Muscle layer of colon (tissue), 2 donors: ENCODE results near the gene STARD9.
"Not testable (repeated sequence)": the region's sequence is repeated elsewhere in the genome, so short reads cannot be mapped to it uniquely, and the experiment has no call there.

Source experiments
- H3K27ac ChIP-seq: one replicate; pipeline ENCODE4 v1.7.0; 2013; ENCODE audit warnings: low read depth, mild to moderate bottlenecking, low read length, moderate library complexity
- H3K27me3 ChIP-seq, 2 donors: one replicate each; pipeline ENCODE4 v1.7.0; 2013; ENCODE audit warnings: low read length in 2 of 2, mild to moderate bottlenecking in 2 of 2; ENCODE audit not compliant: insufficient read depth in 2 of 2, control insufficient read depth in 1 of 2
- H3K36me3 ChIP-seq: one replicate; pipeline ENCODE4 v1.7.0; 2013; ENCODE audit warnings: mild to moderate bottlenecking, low read length; ENCODE audit not compliant: insufficient read depth
- H3K4me1 ChIP-seq: one replicate; pipeline ENCODE4 v1.7.0; 2013; ENCODE audit warnings: mild to moderate bottlenecking, low read length; ENCODE audit not compliant: insufficient read depth
- H3K4me3 ChIP-seq, 2 donors: one replicate each; pipeline ENCODE4 v1.7.0; 2013; ENCODE audit warnings: low read length in 2 of 2, low read depth in 1 of 2, mild to moderate bottlenecking in 1 of 2, moderate library complexity in 1 of 2
- H3K9ac ChIP-seq: one replicate; pipeline ENCODE4 v1.7.0; 2013; ENCODE audit warnings: low read length
- H3K9me3 ChIP-seq: one replicate; pipeline ENCODE4 v1.7.0; 2013; ENCODE audit warnings: mild to moderate bottlenecking, low read length
- donor health status: abdominal sarcoma.
- donor health status: Adenocarcinoma of cecum.

The STARD9 gene

DNA sequence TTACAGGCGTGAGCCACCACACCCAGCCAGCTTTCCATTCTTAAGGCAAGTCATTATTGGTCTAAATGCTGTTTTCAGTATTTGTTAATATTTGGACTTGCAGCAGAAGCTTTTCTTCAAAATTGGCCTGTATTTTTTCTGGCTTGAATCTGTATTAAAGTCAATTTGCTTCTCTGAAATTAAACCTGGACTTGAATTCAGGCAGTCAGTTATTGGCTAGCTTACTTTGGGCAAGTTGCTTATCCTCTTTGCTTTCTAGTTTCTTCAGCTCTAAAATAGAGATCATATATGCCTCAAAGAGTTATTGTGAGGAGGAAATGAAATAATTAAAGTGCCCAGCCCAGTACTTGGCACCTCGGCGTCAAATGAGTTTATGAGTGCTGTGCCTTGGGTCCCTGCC is 17.3 kb downstream of the STARD9 start:
- Histone ChIP-seq H3K27ac (peak overlapping the region; percentile 61), H3K4me3 (no peak overlapping the region), H3K9me3 (no peaks in the 10 kb centered on the region), H3K36me3 (peaks cover 16% of the 10 kb centered on the region), H3K4me1 (peaks cover 63% of the 10 kb centered on the region), H3K27me3 (no peaks in the 10 kb centered on the region), H3K9ac (no peak overlapping the region)

DNA sequence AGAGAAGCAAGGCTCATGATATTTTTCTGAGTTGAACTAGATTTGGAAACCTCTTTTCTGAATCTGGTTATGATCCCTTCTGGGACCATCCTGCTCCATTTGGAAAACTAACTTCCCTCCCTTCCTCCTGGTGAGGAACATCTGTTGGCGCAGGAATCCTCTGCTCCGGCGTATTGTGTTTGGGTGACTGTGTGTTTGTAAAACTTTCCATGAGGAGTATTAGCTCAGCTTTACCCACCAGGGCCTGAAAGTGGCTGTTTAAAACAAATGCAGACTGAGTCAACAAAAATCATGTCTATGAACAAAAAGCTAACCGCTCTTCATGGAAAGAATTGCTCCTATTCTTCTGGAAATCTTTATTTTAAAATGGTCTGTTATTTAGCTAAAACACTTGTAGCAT is 17.7 kb downstream of the STARD9 start:
- Histone ChIP-seq H3K9me3 (no peaks in the 10 kb centered on the region), H3K9ac (no peak overlapping the region), H3K36me3 (peaks cover 16% of the 10 kb centered on the region), H3K4me1 (peaks cover 58% of the 10 kb centered on the region), H3K27me3 (no peaks in the 10 kb centered on the region), H3K27ac (peak overlapping the region; percentile 61), H3K4me3 (no peak overlapping the region)

DNA sequence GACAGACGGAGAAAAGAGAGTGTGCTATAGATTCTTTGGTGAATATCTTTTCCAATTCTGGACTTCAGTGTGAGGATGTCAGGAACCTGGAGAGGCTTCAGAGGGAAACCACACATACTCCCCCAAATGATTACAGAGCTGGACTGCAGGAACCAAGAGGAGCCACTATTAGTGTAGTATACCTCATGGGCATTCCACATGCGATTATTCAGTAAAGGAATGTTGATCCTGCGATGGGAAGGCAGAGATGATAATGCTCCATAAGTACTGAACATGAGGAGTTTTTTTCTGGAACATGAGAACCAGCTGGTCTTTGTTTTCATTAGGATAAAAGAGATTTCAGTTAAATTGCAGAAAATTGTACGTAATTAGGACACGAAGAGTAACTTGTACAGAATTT is 18.7 kb downstream of the STARD9 start:
- Histone ChIP-seq H3K27me3 (no peaks in the 10 kb centered on the region), H3K9ac (peak overlapping the region; percentile 20), H3K9me3 (no peaks in the 10 kb centered on the region), H3K4me1 (peaks cover 54% of the 10 kb centered on the region), H3K36me3 (peaks cover 16% of the 10 kb centered on the region), H3K4me3 (no peak overlapping the region), H3K27ac (peak overlapping the region; percentile 31)

DNA sequence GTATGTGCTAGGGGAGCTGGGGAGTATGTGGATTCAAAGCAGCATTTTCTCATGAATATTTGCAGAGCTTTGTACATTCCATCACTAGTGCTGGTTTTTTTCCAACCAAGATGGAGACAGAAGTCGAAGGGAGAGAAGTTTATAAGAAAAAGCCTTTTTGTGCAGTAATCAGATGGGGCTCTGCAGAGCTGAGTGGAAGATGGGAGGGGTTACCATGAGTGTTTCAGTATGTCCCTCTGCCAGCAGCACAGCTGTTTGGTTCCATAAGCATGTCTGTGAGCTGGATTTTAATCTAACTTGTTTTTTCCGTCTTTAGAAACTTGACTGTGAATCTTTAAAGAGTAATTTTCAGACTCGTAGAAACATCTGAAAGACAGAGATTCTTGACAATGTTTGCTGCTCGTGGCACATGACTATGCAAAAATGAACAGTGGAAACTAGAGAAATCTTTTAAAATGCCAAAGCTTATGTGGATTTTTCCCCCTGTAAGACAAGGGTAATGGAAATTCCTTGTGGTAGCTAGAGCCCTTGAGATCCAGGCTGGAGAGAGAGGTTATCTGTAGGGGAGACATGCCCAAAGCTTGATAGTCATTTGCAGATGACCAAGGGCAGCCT is 20.3 kb downstream of the STARD9 start:
- Histone ChIP-seq H3K9me3 (no peaks in the 10 kb centered on the region), H3K4me1 (peaks cover 54% of the 10 kb centered on the region), H3K4me3 (no peak overlapping the region), H3K27ac (no peak overlapping the region), H3K36me3 (peaks cover 10% of the 10 kb centered on the region), H3K27me3 (no peaks in the 10 kb centered on the region), H3K9ac (no peak overlapping the region)

DNA sequence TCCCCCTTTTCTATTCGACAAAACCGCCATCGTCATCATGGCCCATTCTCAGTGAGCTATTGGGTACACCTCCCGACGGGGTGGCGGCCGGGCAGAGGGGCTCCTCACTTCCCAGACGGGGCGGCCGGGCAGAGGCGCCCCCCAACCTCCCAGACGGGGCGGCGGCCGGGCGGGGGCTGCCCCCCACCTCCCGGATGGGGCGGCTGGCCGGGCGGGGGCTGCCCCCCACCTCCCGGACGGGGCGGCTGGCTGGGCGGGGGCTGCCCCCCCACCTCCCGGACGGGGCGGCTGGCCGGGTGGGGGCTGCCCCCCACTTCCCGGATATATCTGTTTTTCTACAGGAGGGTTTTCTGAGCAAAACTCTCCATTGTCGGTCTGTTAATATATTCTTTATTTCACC is 25.9 kb downstream of the STARD9 start:
- H3K9me3 ChIP-seq, H3K36me3 ChIP-seq, H3K27ac ChIP-seq, H3K4me3 ChIP-seq, H3K27me3 ChIP-seq, H3K9ac ChIP-seq: not testable (repeated sequence)
- H3K4me1 ChIP-seq, result peaks cover 40% of the 10 kb centered on the region

DNA sequence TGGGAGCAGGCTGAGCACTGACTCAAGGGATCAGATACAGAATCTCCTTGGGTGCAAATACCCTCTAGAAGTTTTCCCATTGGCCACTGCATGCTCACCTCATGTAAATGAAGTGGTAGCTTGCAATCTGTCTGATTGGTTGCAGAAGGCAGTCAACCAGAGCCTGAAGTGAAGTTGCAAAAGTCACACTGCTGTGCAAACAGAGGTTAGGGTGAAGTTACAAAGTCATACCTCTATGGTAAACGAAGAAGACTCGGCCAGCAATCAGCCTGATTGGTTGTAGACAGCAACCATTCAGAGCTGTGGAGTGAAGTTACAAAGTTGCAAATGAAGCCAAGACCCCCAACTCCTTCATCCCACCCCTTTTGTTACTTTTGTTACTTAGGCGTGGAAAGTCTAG is 27.1 kb downstream of the STARD9 start:
- Histone ChIP-seq H3K4me1 (peaks cover 35% of the 10 kb centered on the region), H3K36me3 (no peaks in the 10 kb centered on the region), H3K27me3 (no peaks in the 10 kb centered on the region), H3K9me3 (no peaks in the 10 kb centered on the region), H3K9ac (no peak overlapping the region), H3K27ac (no peak overlapping the region), H3K4me3 (no peak overlapping the region)

DNA sequence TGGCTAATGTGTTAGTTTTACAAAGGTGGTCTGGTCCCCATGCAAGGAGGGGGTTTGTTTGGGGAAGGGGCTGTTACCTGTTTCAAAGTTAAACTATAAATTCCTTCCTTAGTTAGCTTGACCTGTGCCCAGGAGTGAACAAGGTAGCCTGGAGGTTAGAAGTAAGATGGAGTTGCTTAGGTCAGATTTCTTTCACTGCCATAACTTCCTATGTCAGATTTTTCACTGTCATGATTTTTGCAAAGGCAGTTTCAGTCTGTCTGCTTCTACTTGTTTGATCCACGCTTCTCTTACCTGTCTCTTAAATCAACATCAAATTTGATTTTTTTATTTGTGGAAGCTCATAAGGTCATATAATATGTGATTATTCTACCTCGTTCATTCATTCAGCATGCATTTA is 28.6 kb downstream of the STARD9 start:
- H3K27me3 ChIP-seq, result no peaks in the 10 kb centered on the region
- H3K4me1 ChIP-seq, result peaks cover 45% of the 10 kb centered on the region
- H3K36me3 ChIP-seq, result no peaks in the 10 kb centered on the region
- H3K4me3 ChIP-seq, result no peak overlapping the region
- no peaks in the 10 kb centered on the region for H3K9me3 ChIP-seq
- H3K9ac ChIP-seq, result no peak overlapping the region
- no peak overlapping the region for H3K27ac ChIP-seq

DNA sequence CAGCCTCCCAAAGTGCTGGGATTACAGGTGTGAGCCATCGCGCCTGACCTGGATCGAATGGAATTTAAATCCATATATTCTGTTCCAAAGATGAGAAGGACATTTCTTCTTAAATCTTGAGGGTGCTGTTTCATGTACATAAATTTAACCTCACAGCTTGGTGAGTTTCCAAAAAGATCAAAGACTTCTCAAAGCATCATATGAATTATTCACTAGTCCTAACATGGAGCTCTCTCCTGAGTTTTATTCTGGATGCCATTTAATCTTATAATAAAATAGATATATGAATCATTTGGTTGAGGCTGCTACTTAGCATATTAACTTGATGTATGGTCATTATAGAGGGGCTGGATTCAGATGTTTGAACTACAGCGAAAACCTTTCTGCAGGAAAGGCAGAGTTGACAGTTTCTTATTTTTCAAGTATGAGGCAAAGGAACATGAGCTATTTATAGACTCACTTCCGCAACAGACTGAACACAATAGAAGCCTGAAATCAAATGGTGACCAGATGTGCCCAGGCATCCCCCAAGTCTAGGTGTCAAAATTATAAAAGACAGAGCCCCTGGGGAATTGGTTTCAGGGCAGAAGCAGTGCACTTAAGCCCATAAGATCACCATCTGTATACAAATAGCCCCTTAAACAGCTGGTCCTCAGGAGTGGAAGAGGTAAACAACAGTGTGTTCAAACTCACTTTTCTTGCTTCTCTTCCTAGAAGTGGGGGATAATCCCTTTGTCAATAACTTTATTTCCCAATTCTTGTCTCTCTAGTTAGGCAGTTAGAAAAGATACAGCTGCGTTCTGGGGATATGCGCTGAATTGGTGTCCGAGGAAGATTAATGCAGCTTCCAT is 29.7 kb downstream of the STARD9 start:
- Histone ChIP-seq H3K27ac (peak overlapping the region; percentile 36), H3K4me3 (no peak overlapping the region), H3K27me3 (no peaks in the 10 kb centered on the region), H3K9me3 (no peaks in the 10 kb centered on the region), H3K36me3 (no peaks in the 10 kb centered on the region), H3K9ac (no peak overlapping the region), H3K4me1 (peaks cover 49% of the 10 kb centered on the region)

DNA sequence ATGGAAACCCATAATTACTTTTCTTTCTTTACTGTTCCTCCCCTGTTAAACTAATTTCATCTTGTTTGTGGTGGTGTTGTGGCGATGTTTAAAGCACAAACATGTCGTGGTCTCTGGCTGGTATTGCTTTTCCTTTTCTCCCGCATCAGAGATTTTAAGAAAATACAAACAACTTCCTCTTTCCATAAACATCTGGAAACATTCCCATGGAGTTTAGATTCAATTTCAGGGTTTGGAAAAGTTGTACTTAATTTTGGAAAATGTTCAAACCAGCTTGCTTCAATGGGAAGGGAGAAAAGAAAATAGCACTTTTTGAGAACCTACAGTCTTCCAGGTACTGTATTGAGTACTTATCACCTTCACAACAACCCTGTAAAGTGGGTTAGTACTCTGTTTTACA is 30.4 kb downstream of the STARD9 start:
- no peak overlapping the region for H3K27ac ChIP-seq
- H3K9me3 ChIP-seq, result no peaks in the 10 kb centered on the region
- H3K9ac ChIP-seq, result no peak overlapping the region
- H3K27me3 ChIP-seq, result no peaks in the 10 kb centered on the region
- H3K36me3 ChIP-seq, result no peaks in the 10 kb centered on the region
- peaks cover 49% of the 10 kb centered on the region for H3K4me1 ChIP-seq
- no peak overlapping the region for H3K4me3 ChIP-seq

DNA sequence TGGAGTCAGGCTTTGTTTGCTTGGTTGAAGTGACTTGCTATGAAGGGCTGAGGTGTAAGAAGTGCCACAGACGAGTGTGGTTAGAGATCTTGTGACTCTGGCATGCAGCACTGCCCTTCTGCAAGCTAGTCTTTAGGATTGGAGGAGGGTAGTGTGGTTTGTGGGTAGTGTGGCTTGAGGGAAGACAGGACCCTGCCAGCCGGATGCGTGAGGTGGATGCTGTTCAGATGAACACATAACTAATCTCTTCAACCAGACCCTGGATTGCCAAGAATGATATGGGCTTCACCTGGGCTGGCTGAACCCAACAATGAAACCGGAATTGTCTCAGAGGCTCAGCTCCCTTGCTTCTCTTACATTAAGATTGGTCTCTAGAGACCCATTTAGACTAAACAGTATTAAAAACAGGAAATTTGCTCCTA is 32.7 kb downstream of the STARD9 start:
- Histone ChIP-seq H3K36me3 (no peaks in the 10 kb centered on the region), H3K9me3 (no peaks in the 10 kb centered on the region), H3K9ac (no peak overlapping the region), H3K4me1 (peaks cover 43% of the 10 kb centered on the region), H3K27me3 (no peaks in the 10 kb centered on the region), H3K27ac (no peak overlapping the region), H3K4me3 (no peak overlapping the region)

DNA sequence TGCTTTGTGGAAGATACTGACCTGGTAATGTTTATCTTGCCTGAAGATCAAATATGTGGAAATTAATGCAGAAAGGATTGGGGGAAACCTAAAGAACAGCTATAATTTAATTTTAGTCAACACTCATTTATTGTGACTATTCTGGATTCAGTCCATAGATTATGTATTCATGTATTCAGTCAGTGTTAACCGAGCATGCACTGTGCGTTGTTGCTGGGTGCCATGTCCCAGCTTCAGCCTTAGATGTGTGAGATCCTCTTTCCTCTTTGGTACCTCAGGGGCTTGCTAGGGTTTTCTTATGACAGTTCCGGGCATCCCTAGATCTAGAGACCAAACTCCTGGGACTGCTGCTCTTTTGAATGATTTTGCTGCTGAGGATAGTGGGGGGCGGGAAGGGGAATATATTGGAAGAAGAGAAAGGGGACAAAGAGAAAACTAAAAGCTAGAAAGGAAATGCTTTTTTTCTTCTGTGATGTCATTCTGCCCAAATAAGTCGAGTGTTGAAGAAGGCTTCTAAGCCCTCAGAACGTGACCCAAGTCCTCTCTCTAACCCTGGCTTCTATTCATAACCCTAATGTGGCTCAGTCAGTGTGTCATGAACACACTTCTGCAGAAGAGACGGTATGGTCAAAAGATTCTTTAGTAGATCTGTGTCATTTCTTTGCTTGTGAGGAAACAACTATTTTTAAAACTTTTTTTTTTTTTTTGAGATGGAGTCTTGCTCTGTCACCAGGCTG is 33.5 kb downstream of the STARD9 start:
- no peak overlapping the region for H3K9ac ChIP-seq
- no peak overlapping the region for H3K27ac ChIP-seq
- H3K4me3 ChIP-seq, result no peak overlapping the region
- H3K27me3 ChIP-seq, result no peaks in the 10 kb centered on the region
- H3K36me3 ChIP-seq, result no peaks in the 10 kb centered on the region
- no peaks in the 10 kb centered on the region for H3K9me3 ChIP-seq
- peaks cover 43% of the 10 kb centered on the region for H3K4me1 ChIP-seq
